GM10266 (cell line): ENCODE results near the gene EIF2S2.

Experiments used
- DNase-seq: peaks from one replicate; pipeline ENCODE4 v3.0.0; 2012; ENCODE audit errors: extremely low spot score
- TF ChIP-seq, protein P1 (sequence below): IDR thresholded peaks from 2 replicates; pipeline ENCODE4 v1.5.1; 2012; ENCODE audit warnings: mild to moderate bottlenecking, low read depth; ENCODE audit not compliant: control insufficient read depth, insufficient read depth; ENCODE audit errors: missing control alignments

The EIF2S2 gene

DNA sequence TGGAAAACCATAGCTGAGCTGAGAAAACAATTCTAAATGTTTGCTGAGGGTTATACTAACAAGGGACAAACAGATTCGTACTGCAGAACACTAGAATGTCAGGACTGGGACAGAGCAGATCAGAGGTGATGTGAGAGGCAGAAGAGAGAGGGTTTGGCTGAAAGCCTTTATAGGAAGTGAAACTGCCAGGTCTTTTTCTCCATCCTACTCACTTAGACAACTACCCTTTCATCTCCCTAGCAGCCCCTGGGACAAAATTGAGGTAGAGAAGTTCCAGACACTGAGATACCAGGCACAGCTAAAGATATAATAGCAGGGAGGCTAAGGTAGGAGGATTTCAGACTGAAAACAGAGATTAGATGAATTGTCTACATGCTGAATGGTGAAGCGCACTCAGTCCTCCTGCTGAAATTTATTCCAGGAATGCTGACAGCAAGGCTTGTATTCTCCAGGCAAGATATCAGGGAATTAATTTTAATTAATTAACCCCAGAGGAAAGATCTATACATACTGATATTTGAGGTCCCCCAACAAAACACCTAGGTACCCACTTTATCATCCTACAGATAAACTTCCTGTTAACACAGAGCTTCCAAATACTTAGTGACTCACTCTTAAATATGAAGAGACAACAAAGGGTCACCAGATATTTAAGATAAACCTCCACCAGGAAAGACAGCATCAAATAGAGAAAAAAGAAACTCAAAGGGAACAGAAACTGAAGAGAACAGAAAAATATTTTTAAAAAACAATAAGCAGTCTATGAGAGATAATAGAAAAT is 12.6 kb upstream of the EIF2S2 start:
- TF ChIP-seq, protein P1, sequence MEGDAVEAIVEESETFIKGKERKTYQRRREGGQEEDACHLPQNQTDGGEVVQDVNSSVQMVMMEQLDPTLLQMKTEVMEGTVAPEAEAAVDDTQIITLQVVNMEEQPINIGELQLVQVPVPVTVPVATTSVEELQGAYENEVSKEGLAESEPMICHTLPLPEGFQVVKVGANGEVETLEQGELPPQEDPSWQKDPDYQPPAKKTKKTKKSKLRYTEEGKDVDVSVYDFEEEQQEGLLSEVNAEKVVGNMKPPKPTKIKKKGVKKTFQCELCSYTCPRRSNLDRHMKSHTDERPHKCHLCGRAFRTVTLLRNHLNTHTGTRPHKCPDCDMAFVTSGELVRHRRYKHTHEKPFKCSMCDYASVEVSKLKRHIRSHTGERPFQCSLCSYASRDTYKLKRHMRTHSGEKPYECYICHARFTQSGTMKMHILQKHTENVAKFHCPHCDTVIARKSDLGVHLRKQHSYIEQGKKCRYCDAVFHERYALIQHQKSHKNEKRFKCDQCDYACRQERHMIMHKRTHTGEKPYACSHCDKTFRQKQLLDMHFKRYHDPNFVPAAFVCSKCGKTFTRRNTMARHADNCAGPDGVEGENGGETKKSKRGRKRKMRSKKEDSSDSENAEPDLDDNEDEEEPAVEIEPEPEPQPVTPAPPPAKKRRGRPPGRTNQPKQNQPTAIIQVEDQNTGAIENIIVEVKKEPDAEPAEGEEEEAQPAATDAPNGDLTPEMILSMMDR = no peak
- DNase-seq = peak; percentile 76

DNA sequence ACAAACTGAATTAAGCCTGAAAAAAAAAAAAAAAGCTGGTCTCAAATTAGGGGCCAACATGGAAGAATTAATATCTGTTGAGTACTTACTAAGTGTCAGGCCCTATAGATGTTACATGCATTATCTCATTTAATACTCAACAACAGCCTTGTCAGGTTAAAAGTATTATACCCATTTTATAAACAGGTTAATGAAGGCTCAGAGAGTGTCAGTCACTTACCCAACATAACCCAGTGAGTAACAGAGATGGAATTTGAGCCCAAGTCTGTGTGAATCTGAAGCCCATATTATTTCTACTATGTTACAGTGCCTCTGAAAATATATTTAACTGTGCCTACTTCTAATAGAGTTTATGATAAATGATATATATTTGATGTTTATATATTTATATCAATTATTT is 11.3 kb upstream of the EIF2S2 start:
- DNase-seq = no peak
- TF ChIP-seq, protein P1 = no peak

DNA sequence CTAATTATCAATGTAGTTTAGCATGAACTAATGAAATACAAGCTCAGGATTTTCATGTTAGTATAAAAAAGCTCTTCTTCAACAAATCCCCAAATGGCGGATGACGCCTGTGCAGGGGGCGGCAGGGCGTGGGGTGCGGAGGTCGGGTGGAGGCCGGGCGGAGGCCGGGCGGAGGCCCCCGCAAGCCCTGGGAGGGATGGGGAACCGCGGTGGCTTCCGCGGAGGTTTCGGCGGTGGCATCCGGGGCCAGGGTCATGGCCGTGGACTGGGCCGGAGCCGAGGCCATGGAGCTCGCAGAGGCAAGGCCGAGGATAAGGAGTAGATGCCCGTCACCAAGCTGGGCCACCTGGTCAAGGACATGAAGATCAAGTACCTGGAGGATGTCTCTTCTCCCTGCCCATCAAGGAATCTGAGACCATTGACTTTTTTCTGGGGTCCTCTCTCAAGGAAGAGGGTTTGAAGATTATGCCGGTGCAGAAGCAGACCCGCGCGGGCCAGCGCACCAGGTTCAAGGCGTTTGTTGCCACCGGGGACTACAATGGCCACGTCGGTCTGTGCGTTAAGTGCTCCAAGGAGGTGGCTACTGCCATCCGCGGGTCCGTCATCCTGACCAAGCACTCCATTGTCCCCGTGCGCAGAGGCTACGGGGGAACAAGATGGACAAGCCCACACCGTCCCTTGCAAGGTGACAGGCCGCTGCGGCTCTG is 10.4 kb upstream of the EIF2S2 start:
- no peak for DNase-seq
- TF ChIP-seq, protein P1 = no peak

DNA sequence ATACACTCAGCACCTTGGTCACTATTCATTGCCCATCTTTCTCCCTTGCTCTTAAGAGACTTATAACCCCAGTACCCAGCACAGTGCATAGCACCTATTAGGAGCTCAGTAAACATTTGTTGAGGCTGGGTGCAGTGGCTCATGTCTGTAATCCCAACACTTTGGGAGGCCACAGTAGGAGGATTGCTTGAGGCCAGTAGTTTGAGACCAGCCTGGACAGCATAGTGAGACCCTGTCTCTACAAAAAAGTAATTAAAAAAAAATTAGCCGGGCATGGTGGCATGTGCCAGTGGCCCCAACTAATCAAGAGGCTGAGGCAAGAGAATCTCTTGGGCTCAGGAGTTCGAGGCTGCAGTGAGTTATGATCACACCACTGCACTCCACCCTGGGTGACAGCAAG is 8.2 kb upstream of the EIF2S2 start:
- TF ChIP-seq, protein P1 = no peak
- DNase-seq = no peak

DNA sequence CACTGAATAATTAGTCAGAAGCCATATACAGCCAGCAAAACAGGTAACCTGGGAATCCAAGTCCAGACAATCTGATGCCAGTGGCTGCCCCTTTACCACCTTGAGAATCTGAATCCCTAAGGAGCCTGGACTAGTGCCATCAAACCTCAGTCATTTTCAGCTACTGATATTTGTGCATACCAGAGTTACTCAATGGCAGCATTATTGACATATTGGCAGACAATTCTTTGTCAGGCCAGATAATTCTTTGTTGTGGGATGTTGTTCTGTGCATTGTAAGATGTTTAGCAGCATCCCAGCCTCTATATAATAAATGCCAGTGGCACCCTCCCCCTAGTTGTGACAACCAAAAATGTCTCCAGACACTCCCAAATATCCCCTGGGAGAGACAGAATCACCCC is 3.2 kb upstream of the EIF2S2 start:
- TF ChIP-seq, protein P1 = no peak
- DNase-seq = no peak

DNA sequence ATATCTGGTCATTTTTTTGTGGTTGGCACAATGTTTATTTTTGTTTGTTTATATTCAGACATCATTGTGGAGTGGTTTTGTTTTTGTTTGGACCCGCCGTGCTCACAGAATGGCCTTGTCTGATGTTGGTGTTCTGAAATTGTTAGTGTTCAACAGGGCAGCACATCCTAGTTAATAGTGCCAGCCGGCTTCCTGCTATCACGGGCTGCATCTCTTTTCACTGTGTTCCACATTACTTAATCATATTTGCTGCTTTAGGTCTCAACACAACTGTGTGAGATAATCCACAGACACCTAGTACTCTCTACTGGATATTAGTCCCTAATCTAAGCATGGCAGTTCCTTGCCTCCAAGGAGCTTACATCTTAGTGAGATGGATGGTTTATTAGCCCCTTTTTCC is 2.8 kb upstream of the EIF2S2 start:
- TF ChIP-seq, protein P1 = no peak
- DNase-seq = no peak

DNA sequence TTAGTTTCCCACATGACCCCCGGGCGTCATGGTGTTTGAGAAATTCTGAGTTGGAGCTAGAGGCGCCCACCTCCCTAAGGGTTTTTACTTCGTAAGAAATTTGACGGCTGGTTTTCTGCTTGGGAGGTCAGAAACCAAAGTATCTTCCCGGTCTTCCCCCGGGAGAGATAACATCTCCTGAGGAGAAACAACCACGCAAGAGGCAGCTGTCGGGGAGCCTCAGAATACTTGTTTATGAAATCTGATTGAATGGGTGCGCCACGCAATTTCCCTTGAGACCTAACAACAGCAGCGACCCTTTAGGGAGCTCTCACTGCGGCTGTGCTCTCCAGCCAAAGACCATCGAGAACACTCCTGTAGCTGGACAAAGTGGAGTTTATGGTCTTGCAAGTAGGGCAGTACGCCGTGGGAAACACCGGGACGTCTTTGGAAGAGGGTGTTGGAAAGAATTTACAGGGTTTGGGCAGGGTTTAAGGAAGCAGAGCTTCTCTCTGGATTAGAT is 608 bp upstream of the EIF2S2 start:
- peak; percentile 43 for DNase-seq
- TF ChIP-seq, protein P1 = no peak
